GM18520 (cell line): ENCODE results near the gene DVL2.

Source experiments
- ATAC-seq: cut with Tn5 transposase; IDR thresholded peaks from one replicate; pipeline ENCODE4 v1.9.1; 2021; ENCODE audit not compliant: unreplicated experiment

Gene DVL2

GRCh38 chr17:7238420-7239090 is 4.2 kb upstream of the DVL2 start:
- ATAC-seq = no peak

DNA sequence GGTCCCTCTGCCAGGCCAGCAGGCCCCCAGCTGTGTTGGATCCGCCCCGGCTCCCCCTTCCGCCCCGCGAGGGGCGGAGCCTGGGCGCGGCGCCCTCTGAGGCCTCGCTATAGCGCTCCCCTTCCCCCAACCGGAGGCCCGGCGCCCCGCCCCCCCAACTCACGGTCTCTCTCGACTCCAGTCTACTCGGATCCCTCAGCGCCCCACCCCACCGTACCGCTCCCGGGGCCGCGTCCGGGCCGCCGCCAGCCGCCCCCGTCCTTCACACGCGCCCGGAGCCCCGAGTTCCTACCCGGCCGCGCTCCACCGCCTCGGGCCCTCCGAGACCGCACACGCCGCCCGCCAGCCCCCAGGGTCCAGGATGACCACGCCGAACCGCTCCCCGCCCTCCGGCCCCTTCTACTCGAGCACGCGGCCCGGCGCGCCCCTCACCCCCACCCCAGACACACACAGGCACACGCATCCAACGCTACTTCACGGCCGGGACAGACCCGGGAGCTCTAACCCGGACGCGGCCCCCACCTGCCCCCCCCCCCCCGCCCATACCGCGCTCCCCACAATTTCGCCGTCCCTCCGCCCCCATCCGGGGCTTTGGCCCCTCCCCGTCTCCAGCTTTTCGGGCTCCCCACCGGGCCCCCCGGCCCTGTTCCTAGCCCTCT is 3.6 kb upstream of the DVL2 start:
- ATAC-seq = no peak

DNA sequence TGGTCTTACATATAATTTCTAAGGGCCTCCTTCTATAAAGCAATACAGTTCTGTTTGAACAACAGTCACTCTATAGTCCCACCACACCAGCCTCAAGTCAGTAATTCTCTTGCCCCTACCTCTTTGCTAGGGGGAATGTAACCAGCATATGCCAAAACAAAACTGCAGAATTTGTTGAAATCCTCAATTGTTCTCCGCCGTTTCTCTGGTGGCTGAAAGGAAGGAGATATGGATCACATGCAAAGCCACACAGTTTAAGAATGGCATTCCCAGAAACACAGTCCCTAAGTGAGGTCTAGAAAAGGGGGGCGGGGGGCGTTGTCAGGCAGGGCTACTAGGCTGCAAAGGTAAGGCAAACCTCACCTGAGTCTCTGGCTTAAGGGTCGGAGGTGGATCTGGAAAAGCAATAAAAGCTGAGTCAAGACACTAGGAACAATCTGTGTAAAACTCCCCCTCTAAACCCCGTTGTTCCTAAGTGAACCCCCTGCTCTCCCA is 3.0 kb upstream of the DVL2 start:
- no peak for ATAC-seq

- no peak for ATAC-seq
These were observed 2.5 kb upstream of the DVL2 start for GRCh38 chr17:7236808-7237207.

DNA sequence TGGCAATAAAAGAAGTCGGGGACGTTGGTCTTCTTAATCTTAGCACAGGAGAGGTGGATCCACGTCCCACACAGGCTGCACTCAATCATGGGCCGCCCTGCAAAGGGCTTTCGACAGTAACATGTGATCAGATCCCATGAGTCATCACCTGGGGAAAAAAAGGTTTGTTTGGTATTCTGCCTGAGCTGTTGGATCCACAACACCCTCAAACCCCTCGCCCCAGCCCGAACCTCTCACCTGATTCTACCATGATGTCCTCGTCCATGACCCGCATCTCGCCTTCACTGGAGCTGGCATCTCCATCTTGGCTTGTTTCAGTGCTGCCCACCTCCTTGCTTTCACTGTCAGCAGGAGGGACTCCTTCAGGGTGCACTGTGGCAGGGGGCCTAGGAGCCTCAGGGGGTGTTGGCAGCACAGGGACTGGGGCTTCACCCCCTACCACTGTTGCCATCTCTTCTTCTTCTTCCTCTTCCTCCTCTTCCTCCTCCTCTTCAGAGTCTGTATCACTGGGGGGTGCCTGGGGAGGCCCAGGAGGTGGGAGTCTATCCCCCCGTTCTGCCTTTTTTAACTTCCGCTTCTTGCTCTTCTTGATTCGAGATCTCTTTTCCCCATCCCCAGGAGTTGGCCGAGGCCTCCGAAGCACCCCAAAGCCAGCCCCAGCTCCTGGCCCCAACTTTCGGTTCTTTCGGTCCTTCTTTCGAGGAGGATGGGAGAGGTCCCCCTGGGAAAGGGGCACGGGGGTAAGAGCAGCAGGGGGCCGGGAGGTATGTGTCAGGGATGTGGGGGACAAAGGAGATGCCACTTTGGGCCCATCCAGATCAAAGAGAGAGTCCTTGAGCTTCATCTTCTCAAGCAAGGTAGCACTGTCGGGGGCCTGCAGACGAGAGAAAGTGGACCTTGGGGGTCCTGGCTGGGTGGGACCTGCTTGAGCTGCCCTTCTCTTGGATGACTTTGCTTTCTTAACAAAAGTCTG is 1.7 kb upstream of the DVL2 start:
- ATAC-seq = no peak

DNA sequence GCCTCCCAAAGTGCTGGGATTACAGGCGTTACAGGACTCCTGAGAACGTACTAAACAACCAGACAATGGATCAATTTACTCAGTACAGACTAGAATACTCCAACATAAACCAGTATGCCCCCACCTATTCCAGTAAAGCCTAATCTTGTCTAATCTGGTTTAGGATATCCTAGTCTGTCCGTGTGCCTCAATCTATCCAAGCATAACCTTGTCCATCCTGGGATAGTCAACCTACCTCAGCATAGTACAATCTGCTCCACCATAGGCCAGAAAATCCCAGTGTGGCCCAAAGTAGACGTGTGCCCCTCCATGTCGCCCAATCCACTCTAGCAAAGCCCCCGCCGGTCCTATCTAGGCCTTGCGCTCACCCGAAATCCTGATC is 625 bp downstream of the DVL2 start:
- ATAC-seq = no peak

DNA sequence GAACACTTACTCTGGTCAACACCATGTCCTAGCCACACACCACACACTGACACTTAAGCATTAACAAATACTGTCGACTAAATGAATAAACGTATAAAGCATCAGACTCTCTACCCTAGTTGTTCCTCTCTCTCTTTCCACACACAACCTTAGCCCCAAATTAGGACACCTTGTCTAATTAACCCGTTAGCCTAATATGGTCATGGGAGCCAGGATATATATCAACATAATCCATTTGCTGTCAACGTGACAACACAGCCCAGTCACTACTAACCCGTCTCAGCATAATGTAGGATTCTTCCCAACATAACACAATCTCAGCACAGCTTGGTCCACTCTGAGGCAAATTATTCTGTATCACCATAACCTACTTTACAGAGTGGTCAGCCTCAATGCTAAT is 2.2 kb downstream of the DVL2 start:
- ATAC-seq = no peak

DNA sequence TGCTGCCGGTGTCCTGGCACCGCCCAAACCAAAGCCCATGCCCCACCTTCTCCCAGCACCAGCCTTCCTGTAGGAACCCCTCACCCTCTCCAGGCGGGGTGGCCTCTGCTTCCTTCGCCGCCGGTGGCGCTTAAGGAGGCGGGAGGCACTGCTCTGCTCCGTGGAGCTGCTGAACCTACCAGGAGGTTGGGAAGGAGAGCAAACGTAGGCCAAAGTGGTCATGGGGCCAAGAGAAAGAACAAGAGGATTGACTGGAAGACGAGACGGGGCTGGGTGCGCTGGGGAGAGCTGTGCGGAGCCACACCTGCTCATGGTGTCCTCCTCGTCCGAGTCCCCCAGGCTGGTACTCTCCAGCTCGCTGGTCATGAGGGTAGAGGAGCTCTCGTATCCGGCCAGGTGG is 4.8 kb downstream of the DVL2 start:
- ATAC-seq = no peak

DNA sequence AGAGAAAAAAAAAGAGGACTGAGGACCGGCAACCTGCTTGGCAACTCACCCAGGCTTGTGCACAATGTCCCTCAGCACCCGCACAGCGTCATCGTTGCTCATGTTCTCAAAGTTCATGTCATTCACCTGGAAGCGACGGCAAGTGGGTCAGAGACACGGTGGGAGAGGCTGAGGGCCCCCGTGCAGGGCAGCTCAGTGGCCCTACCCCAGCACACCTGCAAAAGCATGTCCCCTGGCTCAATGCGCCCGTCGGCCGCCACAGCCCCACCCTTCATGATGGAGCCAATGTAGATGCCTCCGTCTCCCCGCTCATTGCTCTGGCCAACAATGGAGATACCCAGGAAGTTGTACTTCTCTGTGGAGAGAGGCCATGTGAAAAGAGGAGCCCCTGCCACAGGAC is 5.4 kb downstream of the DVL2 start:
- ATAC-seq = no peak

- no peak for ATAC-seq
These were observed 7.3 kb downstream of the DVL2 start for GRCh38 chr17:7226721-7227710.

DNA sequence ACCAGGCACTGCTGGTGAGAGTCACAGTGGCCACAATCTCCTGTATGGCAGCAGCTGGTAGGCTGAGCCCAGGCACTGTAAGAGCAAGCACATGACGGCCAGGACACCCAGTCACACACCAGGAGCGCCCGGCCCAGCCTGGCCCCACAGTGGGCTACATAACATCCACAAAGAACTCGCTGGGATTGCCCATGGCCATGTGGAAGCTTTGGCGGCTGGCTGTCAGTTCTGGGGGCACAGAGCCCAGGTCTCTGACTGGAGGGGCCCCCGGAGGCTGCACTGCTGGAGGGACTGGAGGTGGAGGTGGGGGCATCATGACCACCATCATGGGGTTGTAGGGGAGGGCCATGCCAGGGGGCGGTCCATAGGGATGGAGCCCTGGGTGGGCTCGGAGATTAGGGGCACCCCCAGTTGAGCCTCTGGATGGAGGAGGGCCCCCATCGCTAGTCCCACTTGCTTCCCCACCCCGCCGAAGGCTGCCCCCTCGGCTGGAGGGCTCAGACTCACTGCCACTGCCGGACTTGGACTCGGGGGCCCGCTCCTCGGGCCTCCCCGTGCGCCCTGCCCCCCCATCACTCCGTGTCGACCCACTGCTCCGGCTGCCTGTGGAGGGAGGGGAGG is 8.5 kb downstream of the DVL2 start:
- no peak for ATAC-seq

- no peak for ATAC-seq
These were observed 9.6 kb downstream of the DVL2 start for GRCh38 chr17:7224661-7225111.

DNA sequence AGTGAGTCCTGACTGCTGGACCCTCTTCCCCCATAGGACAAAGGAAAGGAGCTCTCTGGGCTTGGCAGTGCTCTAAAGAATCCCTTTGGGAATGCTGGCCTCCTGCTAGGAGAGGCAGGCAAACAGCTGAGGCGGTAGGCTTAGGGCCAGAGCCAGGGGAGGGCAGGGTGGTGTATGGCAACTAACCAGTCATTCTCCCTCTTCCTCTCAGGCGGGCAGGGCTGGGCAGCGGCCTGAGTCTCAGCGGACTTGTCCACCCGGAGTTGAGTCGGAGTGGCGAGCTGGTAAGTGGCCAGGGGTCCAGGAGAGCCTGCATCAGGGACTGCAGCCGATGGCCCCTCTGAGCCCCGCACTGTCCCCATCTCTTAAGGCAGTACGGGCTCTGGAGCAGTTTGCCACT is 10.2 kb downstream of the DVL2 start:
- no peak for ATAC-seq

GRCh38 chr17:7223375-7223774 is 10.9 kb downstream of the DVL2 start:
- ATAC-seq = no peak

DNA sequence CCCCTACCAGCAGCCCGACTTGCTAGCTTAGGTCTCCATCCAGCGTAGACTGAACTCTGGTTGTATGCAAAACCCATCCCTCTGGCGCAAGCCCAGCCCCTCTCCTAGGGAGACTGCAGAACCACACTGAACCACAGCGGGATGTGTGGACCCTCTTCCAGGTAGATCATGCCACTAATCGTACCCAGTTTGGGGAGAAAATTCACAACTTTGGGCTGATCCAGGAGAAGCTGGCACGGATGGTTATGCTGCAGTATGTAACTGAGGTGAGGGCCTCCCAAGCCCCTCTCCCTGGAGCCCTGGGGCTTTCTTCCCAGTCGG is 11.4 kb downstream of the DVL2 start:
- ATAC-seq = no peak

DNA sequence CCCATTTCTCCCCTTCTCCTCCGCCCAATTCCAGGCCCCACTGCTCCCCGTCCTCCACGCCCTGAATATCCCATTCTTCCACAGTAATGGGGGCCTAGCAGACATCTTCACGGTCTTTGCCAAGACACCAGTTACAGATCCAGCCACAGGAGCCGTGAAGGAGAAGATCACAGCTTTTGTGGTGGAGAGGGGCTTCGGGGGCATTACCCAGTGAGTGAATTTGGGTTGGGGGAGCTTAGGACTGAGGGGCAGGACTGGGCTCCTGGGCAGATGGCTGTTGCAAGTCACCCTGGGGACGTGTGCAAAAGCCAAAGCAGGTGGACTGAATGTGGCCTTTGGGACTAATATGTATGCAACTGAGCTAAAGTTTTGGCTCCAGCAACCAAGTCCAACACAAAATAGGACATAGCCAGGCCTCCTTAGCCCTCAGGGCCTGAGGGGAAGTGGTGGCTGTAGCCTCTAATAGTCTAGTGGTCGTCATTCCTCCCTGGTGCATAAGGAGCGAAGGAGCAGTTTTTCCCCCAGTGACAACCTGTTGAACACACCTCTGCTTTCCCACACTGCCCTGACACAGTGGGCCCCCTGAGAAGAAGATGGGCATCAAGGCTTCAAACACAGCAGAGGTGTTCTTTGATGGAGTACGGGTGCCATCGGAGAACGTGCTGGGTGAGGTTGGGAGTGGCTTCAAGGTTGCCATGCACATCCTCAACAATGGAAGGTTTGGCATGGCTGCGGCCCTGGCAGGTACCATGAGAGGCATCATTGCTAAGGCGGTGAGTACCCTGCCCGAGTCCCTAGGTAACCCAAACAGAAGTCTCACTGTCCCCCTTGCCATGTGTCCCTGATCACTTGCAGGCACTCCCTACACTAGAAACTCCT is 12.0 kb downstream of the DVL2 start:
- ATAC-seq = no peak

DNA sequence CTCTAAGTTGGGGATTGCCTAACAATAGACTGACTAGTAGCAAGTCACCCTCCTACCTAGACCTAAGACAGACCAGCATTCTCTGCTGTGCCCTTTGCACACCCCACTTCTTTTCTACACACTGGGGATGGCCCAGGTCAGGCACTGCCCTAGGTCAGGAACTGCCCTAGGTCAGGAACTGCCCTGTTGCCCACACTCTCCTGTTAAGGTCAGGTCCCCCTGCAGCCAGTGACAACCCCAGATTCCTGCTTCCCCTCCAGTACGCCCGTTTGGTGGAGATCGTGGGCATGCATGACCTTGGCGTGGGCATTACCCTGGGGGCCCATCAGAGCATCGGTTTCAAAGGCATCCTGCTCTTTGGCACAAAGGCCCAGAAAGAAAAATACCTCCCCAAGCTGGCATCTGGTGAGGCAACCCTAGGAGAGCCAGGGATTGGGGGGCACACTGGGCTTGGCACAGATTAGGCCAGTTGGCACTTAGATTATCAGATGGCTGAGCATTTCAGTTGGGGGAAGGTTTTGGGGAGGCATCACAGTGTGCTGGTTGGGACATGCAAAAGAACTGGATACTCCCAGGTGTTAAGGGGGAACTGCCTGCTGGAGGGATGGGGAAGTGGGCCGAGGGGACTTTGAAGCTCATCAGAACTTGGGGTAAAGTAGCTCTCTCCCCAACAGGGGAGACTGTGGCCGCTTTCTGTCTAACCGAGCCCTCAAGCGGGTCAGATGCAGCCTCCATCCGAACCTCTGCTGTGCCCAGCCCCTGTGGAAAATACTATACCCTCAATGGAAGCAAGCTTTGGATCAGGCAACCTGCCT is 12.8 kb downstream of the DVL2 start:
- ATAC-seq = no peak

DNA sequence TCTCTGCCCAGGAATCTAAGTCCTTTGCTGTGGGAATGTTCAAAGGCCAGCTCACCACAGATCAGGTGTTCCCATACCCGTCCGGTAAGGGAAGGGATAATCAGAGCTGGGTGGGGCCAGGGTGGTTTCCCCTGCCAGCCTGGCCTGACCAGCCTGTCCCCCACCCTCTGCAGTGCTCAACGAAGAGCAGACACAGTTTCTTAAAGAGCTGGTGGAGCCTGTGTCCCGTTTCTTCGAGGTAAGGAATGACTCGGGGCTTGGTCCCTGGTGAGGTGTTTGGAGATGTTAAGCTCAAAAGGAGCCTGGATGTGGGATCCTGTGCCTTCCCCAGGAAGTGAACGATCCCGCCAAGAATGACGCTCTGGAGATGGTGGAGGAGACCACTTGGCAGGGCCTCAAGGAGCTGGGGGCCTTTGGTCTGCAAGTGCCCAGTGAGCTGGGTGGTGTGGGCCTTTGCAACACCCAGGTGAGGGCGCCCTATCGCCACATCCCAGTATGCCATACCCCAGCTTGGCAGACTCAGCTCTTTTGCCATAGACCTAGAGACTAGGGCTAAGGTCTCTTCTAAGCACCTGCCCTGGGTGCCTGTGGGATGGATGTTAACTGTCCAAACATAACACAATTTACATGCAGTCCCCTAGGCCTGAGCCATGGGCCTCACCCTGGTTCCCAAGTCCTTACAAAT is 13.6 kb downstream of the DVL2 start:
- no peak for ATAC-seq
